ENCODE data around the gene SIK1.
"Not testable (repeated sequence)": the region's sequence is repeated elsewhere in the genome, so short reads cannot be mapped to it uniquely, and the experiment has no call there.

- not testable (repeated sequence) for TF ChIP-seq CTCF (IDR thresholded peaks at IDR 0.05; ENCODE audit: insufficient read depth, low read length, poor library complexity, severe bottlenecking); EZH2phosphoT487 (conservative IDR thresholded peaks at IDR 0.05; ENCODE audit: low read length)
These were observed 36.0 kb upstream of the SIK1 start for GRCh38 chr21:43462932-43463331.

Data from SU-DHL-6 (cell line).